ENCODE measurements around the gene ABCC3.

Gene ABCC3

GRCh38 chr17:50668025-50668837 is 33.5 kb downstream of the ABCC3 start:
- Histone ChIP-seq H3K4me3 (ENCODE audit: low read depth, low read length) (no peak overlapping the region), H3K36me3 (ENCODE audit: control insufficient read depth, insufficient read depth, low read length) (no peaks in the 10 kb centered on the region), H3K4me1 (ENCODE audit: control insufficient read depth, insufficient read depth, low read length) (no peaks in the 10 kb centered on the region), H3K9me3 (ENCODE audit: control insufficient read depth, insufficient read depth, low read length) (no peaks in the 10 kb centered on the region), H3K27me3 (ENCODE audit: control insufficient read depth, insufficient read depth, low read length) (no peaks in the 10 kb centered on the region), H3K9ac (ENCODE audit: low read depth, low read length) (no peak overlapping the region)

DNA sequence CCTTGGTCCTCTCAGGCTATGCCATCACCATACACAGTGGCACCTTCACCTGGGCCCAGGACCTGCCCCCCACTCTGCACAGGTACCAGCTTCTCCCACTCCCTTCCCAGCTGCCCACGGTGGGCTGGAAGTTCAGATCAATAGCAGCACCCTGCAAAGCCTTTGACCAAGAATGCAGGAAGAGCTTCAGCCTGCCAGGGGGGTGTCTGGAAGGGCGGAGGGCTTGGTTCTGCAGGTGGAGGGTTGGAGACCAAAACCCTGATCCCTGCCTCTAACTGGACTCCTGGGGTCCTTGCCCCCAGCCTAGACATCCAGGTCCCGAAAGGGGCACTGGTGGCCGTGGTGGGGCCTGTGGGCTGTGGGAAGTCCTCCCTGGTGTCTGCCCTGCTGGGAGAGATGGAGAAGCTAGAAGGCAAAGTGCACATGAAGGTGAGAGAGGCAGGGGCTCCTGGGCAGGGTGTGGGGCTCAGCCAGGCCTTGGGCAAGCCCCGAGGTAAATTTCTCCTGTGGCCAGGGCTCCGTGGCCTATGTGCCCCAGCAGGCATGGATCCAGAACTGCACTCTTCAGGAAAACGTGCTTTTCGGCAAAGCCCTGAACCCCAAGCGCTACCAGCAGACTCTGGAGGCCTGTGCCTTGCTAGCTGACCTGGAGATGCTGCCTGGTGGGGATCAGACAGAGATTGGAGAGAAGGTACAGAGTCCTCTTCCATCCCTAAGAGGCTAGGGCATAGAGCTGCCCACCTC is 34.3 kb downstream of the ABCC3 start:
- H3K9me3 ChIP-seq (ENCODE audit: control insufficient read depth, insufficient read depth, low read length): no peaks in the 10 kb centered on the region
- H3K36me3 ChIP-seq (ENCODE audit: control insufficient read depth, insufficient read depth, low read length): no peaks in the 10 kb centered on the region
- no peak overlapping the region for H3K4me3 ChIP-seq (ENCODE audit: low read depth, low read length)
- no peak overlapping the region for H3K9ac ChIP-seq (ENCODE audit: low read depth, low read length)
- no peaks in the 10 kb centered on the region for H3K4me1 ChIP-seq (ENCODE audit: control insufficient read depth, insufficient read depth, low read length)
- H3K27me3 ChIP-seq (ENCODE audit: control insufficient read depth, insufficient read depth, low read length): no peaks in the 10 kb centered on the region

GRCh38 chr17:50672071-50672470 is 37.4 kb downstream of the ABCC3 start:
- Histone ChIP-seq H3K4me3 (ENCODE audit: low read depth, low read length) (no peak overlapping the region), H3K36me3 (ENCODE audit: control insufficient read depth, insufficient read depth, low read length) (no peaks in the 10 kb centered on the region), H3K9me3 (ENCODE audit: control insufficient read depth, insufficient read depth, low read length) (no peaks in the 10 kb centered on the region), H3K9ac (ENCODE audit: low read depth, low read length) (no peak overlapping the region), H3K27me3 (ENCODE audit: control insufficient read depth, insufficient read depth, low read length) (no peaks in the 10 kb centered on the region), H3K4me1 (ENCODE audit: control insufficient read depth, insufficient read depth, low read length) (no peaks in the 10 kb centered on the region)

DNA sequence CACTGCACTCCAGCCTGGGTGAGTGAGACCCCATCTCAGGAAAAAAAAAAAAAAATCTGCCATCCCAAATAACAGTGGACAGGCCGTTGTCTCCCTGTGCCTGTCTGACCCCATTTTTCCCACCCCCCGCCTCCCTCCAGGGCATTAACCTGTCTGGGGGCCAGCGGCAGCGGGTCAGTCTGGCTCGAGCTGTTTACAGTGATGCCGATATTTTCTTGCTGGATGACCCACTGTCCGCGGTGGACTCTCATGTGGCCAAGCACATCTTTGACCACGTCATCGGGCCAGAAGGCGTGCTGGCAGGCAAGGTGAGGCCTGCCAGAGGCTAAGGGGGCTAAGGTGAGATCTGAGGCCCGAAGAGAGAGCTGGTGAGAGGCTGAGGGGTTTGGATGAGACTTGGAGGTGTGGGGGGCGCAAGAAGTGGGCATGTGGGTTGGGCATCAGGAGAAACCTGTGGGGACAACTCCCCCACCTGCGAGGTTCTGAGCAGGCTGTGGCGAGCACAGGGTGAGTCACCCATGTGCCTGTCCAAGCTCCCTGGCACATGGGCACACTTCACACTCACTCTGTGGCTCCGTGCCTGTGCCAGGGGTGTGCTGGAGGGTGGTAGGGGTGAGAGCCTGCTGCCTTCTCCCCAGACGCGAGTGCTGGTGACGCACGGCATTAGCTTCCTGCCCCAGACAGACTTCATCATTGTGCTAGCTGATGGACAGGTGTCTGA is 38.3 kb downstream of the ABCC3 start:
- Histone ChIP-seq H3K36me3 (ENCODE audit: control insufficient read depth, insufficient read depth, low read length) (no peaks in the 10 kb centered on the region), H3K4me1 (ENCODE audit: control insufficient read depth, insufficient read depth, low read length) (no peaks in the 10 kb centered on the region), H3K9ac (ENCODE audit: low read depth, low read length) (no peak overlapping the region), H3K9me3 (ENCODE audit: control insufficient read depth, insufficient read depth, low read length) (no peaks in the 10 kb centered on the region), H3K4me3 (ENCODE audit: low read depth, low read length) (no peak overlapping the region), H3K27me3 (ENCODE audit: control insufficient read depth, insufficient read depth, low read length) (no peaks in the 10 kb centered on the region)

DNA sequence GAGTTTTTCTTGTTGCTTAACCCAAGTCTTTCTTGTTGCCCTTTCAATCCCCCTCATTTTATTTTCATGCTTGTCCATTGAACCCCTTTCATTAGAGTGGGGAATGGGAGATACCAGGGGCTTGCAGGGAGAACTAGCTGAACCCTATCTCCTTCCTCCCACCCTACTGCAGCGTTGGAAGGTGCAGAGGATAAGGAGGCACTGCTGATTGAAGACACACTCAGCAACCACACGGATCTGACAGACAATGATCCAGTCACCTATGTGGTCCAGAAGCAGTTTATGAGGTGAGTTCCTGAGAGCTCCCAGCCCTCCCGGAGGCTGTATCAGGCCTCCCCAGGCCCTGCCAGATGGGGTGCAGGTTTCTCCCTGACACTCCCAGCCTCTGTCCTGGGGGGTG is 40.5 kb downstream of the ABCC3 start:
- H3K9ac ChIP-seq (ENCODE audit: low read depth, low read length): no peak overlapping the region
- H3K27me3 ChIP-seq (ENCODE audit: control insufficient read depth, insufficient read depth, low read length): no peaks in the 10 kb centered on the region
- no peaks in the 10 kb centered on the region for H3K4me1 ChIP-seq (ENCODE audit: control insufficient read depth, insufficient read depth, low read length)
- no peak overlapping the region for H3K4me3 ChIP-seq (ENCODE audit: low read depth, low read length)
- no peaks in the 10 kb centered on the region for H3K36me3 ChIP-seq (ENCODE audit: control insufficient read depth, insufficient read depth, low read length)
- H3K9me3 ChIP-seq (ENCODE audit: control insufficient read depth, insufficient read depth, low read length): no peaks in the 10 kb centered on the region

- Histone ChIP-seq H3K9me3 (ENCODE audit: control insufficient read depth, insufficient read depth, low read length) (no peaks in the 10 kb centered on the region), H3K27me3 (ENCODE audit: control insufficient read depth, insufficient read depth, low read length) (no peaks in the 10 kb centered on the region), H3K36me3 (ENCODE audit: control insufficient read depth, insufficient read depth, low read length) (no peaks in the 10 kb centered on the region), H3K4me1 (ENCODE audit: control insufficient read depth, insufficient read depth, low read length) (no peaks in the 10 kb centered on the region), H3K9ac (ENCODE audit: low read depth, low read length) (no peak overlapping the region), H3K4me3 (ENCODE audit: low read depth, low read length) (no peak overlapping the region)
Measured at GRCh38 chr17:50675627-50676026, 40.9 kb downstream of the ABCC3 start.

GRCh38 chr17:50676065-50676975 is 41.6 kb downstream of the ABCC3 start:
- Histone ChIP-seq H3K9ac (ENCODE audit: low read depth, low read length) (no peak overlapping the region), H3K9me3 (ENCODE audit: control insufficient read depth, insufficient read depth, low read length) (no peaks in the 10 kb centered on the region), H3K27me3 (ENCODE audit: control insufficient read depth, insufficient read depth, low read length) (no peaks in the 10 kb centered on the region), H3K4me3 (ENCODE audit: low read depth, low read length) (no peak overlapping the region), H3K4me1 (ENCODE audit: control insufficient read depth, insufficient read depth, low read length) (no peaks in the 10 kb centered on the region), H3K36me3 (ENCODE audit: control insufficient read depth, insufficient read depth, low read length) (no peaks in the 10 kb centered on the region)

DNA sequence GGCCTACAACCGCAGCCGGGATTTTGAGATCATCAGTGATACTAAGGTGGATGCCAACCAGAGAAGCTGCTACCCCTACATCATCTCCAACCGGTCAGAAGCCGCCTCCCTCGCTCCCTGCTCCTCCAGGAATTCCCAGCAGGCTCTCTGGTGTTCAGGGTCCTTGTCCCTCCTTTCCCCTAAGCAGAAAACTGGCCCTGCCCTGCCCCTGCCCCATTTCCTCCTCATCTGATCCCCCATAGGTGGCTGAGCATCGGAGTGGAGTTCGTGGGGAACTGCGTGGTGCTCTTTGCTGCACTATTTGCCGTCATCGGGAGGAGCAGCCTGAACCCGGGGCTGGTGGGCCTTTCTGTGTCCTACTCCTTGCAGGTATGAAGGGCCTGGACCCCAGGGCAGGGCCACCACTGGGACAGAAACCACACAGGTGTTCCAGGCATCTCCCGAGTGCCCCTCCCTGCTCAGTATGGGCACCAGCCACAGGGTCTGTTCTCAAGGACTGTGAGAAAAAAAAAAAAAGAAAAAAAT is 43.2 kb downstream of the ABCC3 start:
- H3K9me3 ChIP-seq (ENCODE audit: control insufficient read depth, insufficient read depth, low read length): no peaks in the 10 kb centered on the region
- no peaks in the 10 kb centered on the region for H3K27me3 ChIP-seq (ENCODE audit: control insufficient read depth, insufficient read depth, low read length)
- no peak overlapping the region for H3K4me3 ChIP-seq (ENCODE audit: low read depth, low read length)
- H3K36me3 ChIP-seq (ENCODE audit: control insufficient read depth, insufficient read depth, low read length): no peaks in the 10 kb centered on the region
- H3K4me1 ChIP-seq (ENCODE audit: control insufficient read depth, insufficient read depth, low read length): no peaks in the 10 kb centered on the region
- no peak overlapping the region for H3K9ac ChIP-seq (ENCODE audit: low read depth, low read length)

DNA sequence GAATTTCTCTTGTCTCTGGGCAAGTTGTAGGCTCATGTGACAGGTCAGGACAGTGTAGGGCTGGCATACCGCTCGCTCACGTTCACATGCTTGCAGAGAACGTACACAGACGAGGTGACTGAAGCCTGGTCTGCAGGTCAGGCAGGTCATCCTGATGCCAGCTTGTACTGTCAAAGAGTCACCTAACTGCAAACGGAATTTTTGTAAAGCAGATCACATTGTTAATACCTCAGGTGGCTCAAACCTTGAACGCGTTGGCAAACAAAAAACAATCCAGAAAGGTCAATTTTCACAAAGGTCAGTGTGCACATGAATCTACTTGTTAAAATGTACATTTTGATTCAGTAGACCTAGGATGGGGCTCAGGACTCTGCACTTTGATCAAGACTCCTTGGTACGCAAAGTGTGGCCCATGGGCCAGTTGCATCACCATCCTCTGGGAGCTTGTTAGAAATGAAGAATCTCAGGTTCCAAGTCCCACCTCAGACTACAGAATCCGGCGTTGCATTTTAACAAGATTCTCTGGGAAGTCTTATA is 44.4 kb downstream of the ABCC3 start:
- Histone ChIP-seq H3K36me3 (ENCODE audit: control insufficient read depth, insufficient read depth, low read length) (no peaks in the 10 kb centered on the region), H3K27me3 (ENCODE audit: control insufficient read depth, insufficient read depth, low read length) (no peaks in the 10 kb centered on the region), H3K9ac (ENCODE audit: low read depth, low read length) (no peak overlapping the region), H3K4me3 (ENCODE audit: low read depth, low read length) (no peak overlapping the region), H3K9me3 (ENCODE audit: control insufficient read depth, insufficient read depth, low read length) (no peaks in the 10 kb centered on the region), H3K4me1 (ENCODE audit: control insufficient read depth, insufficient read depth, low read length) (no peaks in the 10 kb centered on the region)

GRCh38 chr17:50680126-50680525 is 45.4 kb downstream of the ABCC3 start:
- H3K36me3 ChIP-seq (ENCODE audit: control insufficient read depth, insufficient read depth, low read length): no peaks in the 10 kb centered on the region
- H3K9me3 ChIP-seq (ENCODE audit: control insufficient read depth, insufficient read depth, low read length): no peaks in the 10 kb centered on the region
- no peaks in the 10 kb centered on the region for H3K4me1 ChIP-seq (ENCODE audit: control insufficient read depth, insufficient read depth, low read length)
- no peaks in the 10 kb centered on the region for H3K27me3 ChIP-seq (ENCODE audit: control insufficient read depth, insufficient read depth, low read length)
- no peak overlapping the region for H3K4me3 ChIP-seq (ENCODE audit: low read depth, low read length)
- H3K9ac ChIP-seq (ENCODE audit: low read depth, low read length): no peak overlapping the region
